ENCODE results near the gene OR13D1. TPM values are rescaled to one million over a fixed set of nuclear protein-coding genes. Genes with fewer than 3 reads are reported as not detected.
"Not testable (repeated sequence)": the region's sequence is repeated elsewhere in the genome, so short reads cannot be mapped to it uniquely, and the experiment has no call there.

Gene OR13D1, protein sequence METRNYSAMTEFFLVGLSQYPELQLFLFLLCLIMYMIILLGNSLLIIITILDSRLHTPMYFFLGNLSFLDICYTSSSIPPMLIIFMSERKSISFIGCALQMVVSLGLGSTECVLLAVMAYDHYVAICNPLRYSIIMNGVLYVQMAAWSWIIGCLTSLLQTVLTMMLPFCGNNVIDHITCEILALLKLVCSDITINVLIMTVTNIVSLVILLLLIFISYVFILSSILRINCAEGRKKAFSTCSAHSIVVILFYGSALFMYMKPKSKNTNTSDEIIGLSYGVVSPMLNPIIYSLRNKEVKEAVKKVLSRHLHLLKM
- not detected in 2 replicates for total RNA-seq

DNA sequence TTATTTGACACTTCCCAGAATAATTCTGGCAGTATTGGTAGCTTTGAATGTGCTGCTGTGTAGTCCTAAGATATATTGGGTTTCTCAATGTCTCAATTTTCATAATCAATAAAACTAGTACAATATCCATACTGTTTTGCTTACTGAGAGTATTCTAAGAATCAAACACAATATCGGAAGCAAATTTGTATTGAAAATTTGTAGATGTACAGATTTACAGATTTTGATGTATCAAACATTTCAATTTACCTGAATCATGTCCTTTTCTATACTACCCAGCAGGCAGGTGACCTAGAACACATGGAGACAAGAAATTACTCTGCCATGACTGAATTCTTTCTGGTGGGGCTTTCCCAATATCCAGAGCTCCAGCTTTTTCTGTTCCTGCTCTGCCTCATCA is at the start of gene OR13D1:
TSS of gene OR13D1 (plus strand) at position 301 of the 400 bp plus-strand sequence. CDS start at position 301, 0 bp downstream.
- DNase-seq: no peak
- intact Hi-C loops (cut with micrococcal nuclease): no loop called here
- H3K4me3 Mint-ChIP-seq: no peak within 1 kb of the TSS
- no peaks in the 10 kb centered on the region for H3K27me3 Mint-ChIP-seq
- H3K36me3 Mint-ChIP-seq (ENCODE audit: low read depth): no peaks in the 10 kb centered on the region
- H3K4me1 Mint-ChIP-seq: no peaks in the 10 kb centered on the region
- H3K27ac Mint-ChIP-seq: no peak within 1 kb of the TSS
- no peaks in the 10 kb centered on the region for H3K9me3 Mint-ChIP-seq

DNA sequence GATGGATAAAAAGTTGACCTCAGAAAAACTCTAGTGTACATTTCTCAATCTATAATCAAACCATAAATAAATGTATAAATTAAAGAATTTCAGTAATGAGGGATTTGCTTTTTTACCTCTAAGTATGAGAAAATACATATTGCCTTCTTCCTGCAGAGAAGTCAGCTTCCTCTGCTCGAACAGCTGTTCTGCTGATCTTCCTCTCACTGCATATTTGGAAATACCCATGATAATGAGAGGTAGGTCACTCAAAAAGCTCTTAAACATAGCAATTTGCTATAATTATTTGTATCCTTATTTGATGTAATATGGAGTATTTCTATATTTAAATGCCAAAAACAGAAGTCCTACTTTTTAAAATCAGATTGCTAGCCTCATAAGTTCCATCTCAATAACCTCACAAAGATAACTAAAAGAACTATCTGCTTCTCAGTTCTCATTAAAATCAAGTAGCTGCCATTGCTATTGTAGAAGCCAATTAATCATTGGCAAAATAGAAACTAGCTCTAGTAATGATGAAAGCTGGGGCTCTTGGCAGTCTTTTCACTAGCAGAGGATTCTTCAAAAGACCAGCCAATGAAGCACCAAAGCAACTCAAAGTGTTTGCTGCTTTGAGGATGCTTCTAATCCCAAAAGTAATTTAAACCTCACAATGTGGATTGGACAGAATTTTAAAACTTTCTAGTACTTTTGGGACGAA is 35.7 kb upstream of the OR13D1 start:
- Mint-ChIP-seq H3K27ac (no peak overlapping the region), H3K27me3 (no peaks in the 10 kb centered on the region), H3K4me3 (no peak overlapping the region), H3K36me3 (ENCODE audit: low read depth) (no peaks in the 10 kb centered on the region), H3K4me1 (no peaks in the 10 kb centered on the region), H3K9me3 (no peaks in the 10 kb centered on the region)
- intact Hi-C loops (cut with micrococcal nuclease): no loop called here
- no peak for DNase-seq

DNA sequence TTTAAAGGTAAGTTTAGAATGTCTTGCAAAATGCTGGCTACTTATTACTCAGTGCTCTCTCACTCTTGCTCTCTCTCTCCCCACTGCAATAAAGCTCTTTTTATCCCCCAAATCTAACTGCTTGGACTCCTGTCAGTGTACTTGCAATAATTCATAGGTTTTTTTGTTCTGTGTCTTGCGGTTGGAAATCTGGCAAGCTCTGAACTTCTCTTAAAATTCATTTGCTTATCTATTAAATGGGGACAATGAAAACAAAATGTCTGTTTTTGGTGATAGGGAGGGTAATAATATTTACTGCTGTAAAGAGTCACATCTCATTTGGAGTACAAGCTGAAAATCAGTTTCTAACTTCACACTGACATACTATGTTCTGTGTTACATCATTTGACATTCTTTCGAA is 18.7 kb upstream of the OR13D1 start:
- H3K4me1 Mint-ChIP-seq: no peaks in the 10 kb centered on the region
- H3K36me3 Mint-ChIP-seq (ENCODE audit: low read depth): no peaks in the 10 kb centered on the region
- no peak overlapping the region for H3K4me3 Mint-ChIP-seq
- H3K27me3 Mint-ChIP-seq: peaks cover 5% of the 10 kb centered on the region
- no peaks in the 10 kb centered on the region for H3K9me3 Mint-ChIP-seq
- no peak for DNase-seq
- intact Hi-C loops (cut with micrococcal nuclease): no loop called here
- H3K27ac Mint-ChIP-seq: no peak overlapping the region

DNA sequence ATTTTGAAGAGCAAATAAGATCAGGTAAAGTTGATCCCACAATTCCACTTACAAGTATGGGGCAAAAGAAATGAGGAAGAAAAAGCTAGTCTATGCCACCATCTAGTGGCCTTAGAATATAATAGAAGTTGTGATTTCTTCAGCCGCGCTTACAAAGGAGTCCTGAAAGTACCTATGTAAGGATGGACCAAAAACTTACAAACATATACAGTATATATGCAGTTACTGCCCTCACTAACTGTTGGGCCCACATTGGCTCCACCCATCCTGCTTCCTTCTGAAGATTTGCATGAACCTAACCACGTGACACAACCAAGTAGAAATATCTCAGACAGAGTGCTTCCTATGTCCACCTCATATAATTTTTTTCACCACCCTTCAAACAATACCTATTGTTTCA is 11.7 kb upstream of the OR13D1 start:
- H3K27ac Mint-ChIP-seq: no peak overlapping the region
- intact Hi-C loops (cut with micrococcal nuclease): loop anchor here (5.0 kb wide), 1 partner anchor 1285 kb away; no protein-coding TSS in a partner anchor
- no peaks in the 10 kb centered on the region for H3K36me3 Mint-ChIP-seq (ENCODE audit: low read depth)
- DNase-seq: peak; percentile 55
- peaks cover 4% of the 10 kb centered on the region for H3K27me3 Mint-ChIP-seq
- H3K9me3 Mint-ChIP-seq: no peaks in the 10 kb centered on the region
- H3K4me3 Mint-ChIP-seq: no peak overlapping the region
- peaks cover 3% of the 10 kb centered on the region for H3K4me1 Mint-ChIP-seq

DNA sequence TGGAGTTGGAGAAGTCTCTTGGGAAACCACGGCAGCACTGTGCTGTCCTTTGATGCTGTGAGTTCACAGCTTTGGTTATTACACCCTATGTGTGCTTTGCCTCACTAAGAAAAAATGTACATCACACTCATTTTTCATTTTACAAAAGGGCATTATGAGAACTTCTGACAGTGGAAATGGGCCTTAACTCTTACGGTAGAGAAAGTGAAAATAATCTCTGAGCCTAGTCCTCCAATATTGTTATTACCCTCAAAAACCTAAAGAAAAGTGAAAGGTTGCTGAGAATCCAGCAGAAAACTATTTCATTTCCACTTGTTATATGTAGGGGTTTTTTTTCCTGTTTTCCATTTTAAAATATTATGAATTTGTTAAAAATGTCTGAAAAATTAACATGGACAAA is 8.2 kb upstream of the OR13D1 start:
- no peaks in the 10 kb centered on the region for H3K27me3 Mint-ChIP-seq
- no peak overlapping the region for H3K4me3 Mint-ChIP-seq
- H3K9me3 Mint-ChIP-seq: no peaks in the 10 kb centered on the region
- H3K4me1 Mint-ChIP-seq: peaks cover 3% of the 10 kb centered on the region
- intact Hi-C loops (cut with micrococcal nuclease): no loop called here
- DNase-seq: no peak
- H3K27ac Mint-ChIP-seq: no peak overlapping the region
- no peaks in the 10 kb centered on the region for H3K36me3 Mint-ChIP-seq (ENCODE audit: low read depth)

DNA sequence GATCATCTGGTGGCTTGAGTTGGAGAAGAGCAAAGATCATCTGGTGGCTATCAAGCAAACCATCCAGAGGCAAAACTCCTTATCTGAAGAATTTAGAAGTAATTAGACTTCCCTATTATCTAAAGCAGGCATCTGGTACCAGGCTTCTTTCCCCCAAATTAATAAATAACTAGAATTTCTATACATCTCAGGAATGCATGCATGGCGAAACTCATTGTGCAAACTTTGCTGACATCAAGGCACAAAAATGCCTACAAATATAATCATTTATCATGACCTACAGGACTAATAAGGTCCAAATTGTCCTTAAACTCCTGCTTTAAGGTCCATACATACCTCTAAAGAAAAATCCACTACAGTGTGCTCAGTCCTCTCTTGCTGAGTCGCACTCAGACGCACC is 6.0 kb downstream of the OR13D1 start:
- no peak for DNase-seq
- Mint-ChIP-seq H3K27me3 (no peaks in the 10 kb centered on the region), H3K36me3 (ENCODE audit: low read depth) (no peaks in the 10 kb centered on the region), H3K27ac (no peak overlapping the region), H3K9me3 (no peaks in the 10 kb centered on the region), H3K4me3 (no peak overlapping the region), H3K4me1 (no peaks in the 10 kb centered on the region)
- intact Hi-C loops (cut with micrococcal nuclease): no loop called here

DNA sequence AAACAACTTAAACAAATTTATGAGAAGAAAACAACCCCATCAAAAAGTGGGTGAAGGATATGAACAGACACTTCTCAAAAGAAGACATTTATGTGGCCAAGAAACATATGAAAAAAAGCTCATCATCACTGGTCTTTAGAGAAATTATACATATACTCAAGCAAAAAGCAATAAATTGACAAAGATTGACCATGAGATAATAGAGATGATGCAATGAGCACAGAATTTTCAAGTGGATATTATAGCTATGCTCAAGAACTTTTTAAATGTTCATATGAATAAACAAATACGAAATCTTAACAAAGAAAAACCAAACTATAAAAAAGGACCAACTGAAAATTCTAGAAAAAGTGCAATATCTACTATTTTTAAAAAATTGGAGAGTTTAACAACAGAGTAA is 14.4 kb downstream of the OR13D1 start:
- H3K27ac Mint-ChIP-seq; intact Hi-C loops (cut with micrococcal nuclease); DNase-seq; H3K9me3 Mint-ChIP-seq; H3K4me1 Mint-ChIP-seq; H3K27me3 Mint-ChIP-seq; H3K4me3 Mint-ChIP-seq; H3K36me3 Mint-ChIP-seq (ENCODE audit: low read depth): not testable (repeated sequence)

DNA sequence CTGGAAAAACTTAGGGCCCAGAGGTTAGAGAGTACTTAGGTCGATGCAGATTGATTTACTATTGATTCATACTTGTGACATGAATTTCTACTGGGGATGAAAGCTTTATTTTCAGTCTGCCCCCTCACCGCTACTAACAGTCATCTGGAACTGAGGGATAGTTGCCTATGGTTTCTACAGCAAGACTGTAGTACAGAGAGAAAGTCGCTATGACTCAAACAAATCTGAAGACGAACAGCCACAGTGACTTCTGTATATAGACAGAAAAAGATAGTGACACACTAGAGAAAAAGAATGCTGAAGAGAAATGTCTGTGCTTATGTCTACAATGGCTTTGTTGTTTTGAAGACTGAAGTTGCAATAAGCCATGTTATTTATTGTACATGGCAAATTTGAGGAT is 17.3 kb downstream of the OR13D1 start:
- intact Hi-C loops (cut with micrococcal nuclease): no loop called here
- H3K4me1 Mint-ChIP-seq: no peaks in the 10 kb centered on the region

DNA sequence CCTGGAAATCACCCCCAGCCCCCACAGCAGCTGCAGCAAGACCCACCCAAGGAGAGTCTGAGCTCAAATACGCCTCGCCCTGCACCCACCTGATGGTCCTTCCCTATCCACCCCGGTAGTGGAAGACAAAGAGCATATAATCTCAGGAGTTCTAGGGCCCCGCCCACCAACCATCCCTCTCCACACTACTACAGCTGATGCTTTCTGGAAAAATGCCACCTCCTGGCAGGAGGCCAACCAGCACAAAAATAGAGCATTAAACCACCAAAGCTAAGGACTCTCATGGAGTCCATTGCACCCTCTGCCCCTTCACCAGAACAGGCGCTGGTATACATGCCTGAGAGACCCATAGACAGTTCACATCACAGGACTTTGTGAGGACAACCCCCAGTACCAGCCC is 30.7 kb downstream of the OR13D1 start:
- no peaks in the 10 kb centered on the region for H3K27me3 Mint-ChIP-seq
- intact Hi-C loops (cut with micrococcal nuclease): no loop called here
- H3K27ac Mint-ChIP-seq: no peak overlapping the region
- H3K4me1 Mint-ChIP-seq: peaks cover 2% of the 10 kb centered on the region
- no peak overlapping the region for H3K4me3 Mint-ChIP-seq
- DNase-seq: no peak
- H3K9me3 Mint-ChIP-seq: no peaks in the 10 kb centered on the region
- no peaks in the 10 kb centered on the region for H3K36me3 Mint-ChIP-seq (ENCODE audit: low read depth)

More for the DNA sequence above, 17.3 kb downstream of the OR13D1 start:
- H3K27me3 Mint-ChIP-seq: peaks cover under 1% of the 10 kb centered on the region
- peaks cover under 1% of the 10 kb centered on the region for H3K9me3 Mint-ChIP-seq
- no peak for DNase-seq
- no peak overlapping the region for H3K27ac Mint-ChIP-seq
- H3K36me3 Mint-ChIP-seq (ENCODE audit: low read depth): no peaks in the 10 kb centered on the region
- no peak overlapping the region for H3K4me3 Mint-ChIP-seq

DNA sequence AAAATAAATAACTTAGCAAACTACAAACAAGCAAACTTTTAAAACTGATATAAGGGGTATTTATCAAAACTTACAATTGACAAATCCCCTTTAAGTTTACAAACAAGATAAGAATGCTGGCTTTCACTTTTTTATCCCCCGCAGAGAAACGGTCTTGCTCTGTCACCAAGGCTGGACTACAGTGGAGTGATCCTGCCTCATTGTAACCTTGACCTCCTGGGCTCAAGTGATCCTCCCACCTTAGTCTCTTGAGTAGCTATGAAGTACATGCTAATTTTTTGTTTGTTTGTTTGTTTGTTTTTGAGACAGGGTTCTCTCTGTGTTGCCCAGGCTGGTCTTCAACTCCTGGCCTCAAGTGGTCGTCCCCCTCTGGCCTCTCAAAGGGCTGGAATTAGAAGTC is 44.1 kb downstream of the OR13D1 start:
- Mint-ChIP-seq H3K27ac (no peak overlapping the region), H3K4me3 (no peak overlapping the region), H3K9me3 (no peaks in the 10 kb centered on the region), H3K4me1 (peaks cover 2% of the 10 kb centered on the region), H3K36me3 (ENCODE audit: low read depth) (no peaks in the 10 kb centered on the region), H3K27me3 (no peaks in the 10 kb centered on the region)
- no peak for DNase-seq
- intact Hi-C loops (cut with micrococcal nuclease): no loop called here

DNA sequence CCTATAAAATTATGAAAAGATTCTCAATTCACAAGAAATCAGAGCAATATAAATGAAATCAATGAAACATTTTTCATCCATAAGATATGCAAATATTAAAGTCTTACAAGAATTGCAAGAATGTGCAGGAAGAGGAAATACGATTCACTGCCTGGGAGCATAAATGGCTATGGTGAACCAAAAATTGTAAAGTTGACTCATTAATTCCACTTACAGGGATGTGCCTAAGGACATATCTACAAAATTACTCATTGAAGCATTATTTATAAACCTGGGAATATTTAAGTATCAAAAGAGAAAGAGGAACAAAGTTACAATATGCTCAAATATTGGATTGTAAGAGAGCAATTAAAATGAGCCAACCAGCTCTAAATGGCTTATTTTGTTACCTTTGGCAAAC is 46.3 kb downstream of the OR13D1 start:
- Mint-ChIP-seq H3K27me3 (no peaks in the 10 kb centered on the region), H3K9me3 (no peaks in the 10 kb centered on the region), H3K4me1 (peaks cover 2% of the 10 kb centered on the region), H3K4me3 (no peak overlapping the region), H3K36me3 (ENCODE audit: low read depth) (no peaks in the 10 kb centered on the region), H3K27ac (no peak overlapping the region)
- DNase-seq: no peak
- intact Hi-C loops (cut with micrococcal nuclease): loop anchor here (5.0 to 10.0 kb wide), 6 partner anchors 254 to 954 kb away; partner anchors contain the start of gene TMEM38B

DNA sequence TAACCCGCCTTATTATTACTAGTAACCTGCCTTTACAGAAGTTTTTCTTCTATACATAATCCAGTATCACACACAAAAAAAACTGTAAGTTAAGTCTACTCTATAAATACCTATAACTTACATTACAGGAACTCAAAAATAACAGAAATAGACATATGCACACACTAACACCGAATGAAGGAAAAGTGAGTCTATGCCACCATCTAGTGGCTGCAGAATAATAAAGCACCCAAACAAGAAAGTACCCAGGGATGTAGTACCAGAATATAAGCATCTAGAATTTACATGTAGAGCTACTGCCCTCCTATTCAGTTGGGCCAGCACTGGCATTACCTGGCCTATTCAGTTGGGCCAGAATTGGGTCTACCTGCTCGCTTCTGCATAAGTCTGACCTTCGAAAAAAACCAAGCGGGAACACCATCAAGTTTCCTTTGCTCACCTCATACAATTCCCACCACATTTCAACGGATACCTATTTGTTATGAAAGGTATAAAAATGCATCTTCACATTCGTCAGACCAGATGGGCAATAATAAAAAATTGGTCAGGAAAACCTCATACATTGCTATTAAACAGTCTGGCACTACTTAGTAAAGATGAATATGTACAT is 49.2 kb downstream of the OR13D1 start:
- DNase-seq: peak; percentile 84
- intact Hi-C loops (cut with micrococcal nuclease): loop anchor here (2.0 to 10.0 kb wide), 7 partner anchors 251 to 1345 kb away; partner anchors contain the start of gene TMEM38B
- Mint-ChIP-seq H3K27me3 (no peaks in the 10 kb centered on the region), H3K36me3 (ENCODE audit: low read depth) (no peaks in the 10 kb centered on the region), H3K4me1 (peaks cover 11% of the 10 kb centered on the region), H3K27ac (no peak overlapping the region), H3K4me3 (no peak overlapping the region), H3K9me3 (no peaks in the 10 kb centered on the region)
